Left forelimb (tissue), 1 donor: Measurements from ENCODE around the gene NRM.

Source experiments
- DNase-seq: peaks from one replicate; pipeline ENCODE4 v3.0.0-alpha.2; 2018; ENCODE audit warnings: low spot score

Gene NRM

GRCh38 chr6:30688569-30688968 is 2.2 kb downstream of the NRM start:
- no peak for DNase-seq

GRCh38 chr6:30687659-30688431 is 2.9 kb downstream of the NRM start:
- no peak for DNase-seq

- peak; percentile 99 for DNase-seq
Measured at GRCh38 chr6:30686908-30687658, 3.7 kb downstream of the NRM start.

- DNase-seq, result peak; percentile 91
Measured at GRCh38 chr6:30686009-30686907, 4.5 kb downstream of the NRM start, which contains the start of gene PPP1R18. Gene PPP1R18 (minus strand): TSS chr6:30686645. CDS start chr6:30686018, 627 bp downstream.

GRCh38 chr6:30685157-30686008 is 5.4 kb downstream of the NRM start:
- no peak for DNase-seq

- no peak for DNase-seq
Measured at GRCh38 chr6:30684386-30685156, 6.2 kb downstream of the NRM start.

GRCh38 chr6:30683980-30684338 is 6.8 kb downstream of the NRM start:
- no peak for DNase-seq

GRCh38 chr6:30683183-30683979 is 7.4 kb downstream of the NRM start:
- DNase-seq, result no peak

GRCh38 chr6:30682143-30683117 is 8.4 kb downstream of the NRM start:
- no peak for DNase-seq

GRCh38 chr6:30681766-30682142 is 9.0 kb downstream of the NRM start:
- no peak for DNase-seq

GRCh38 chr6:30679765-30680535 is 10.8 kb downstream of the NRM start:
- no peak for DNase-seq

GRCh38 chr6:30678964-30679726 is 11.6 kb downstream of the NRM start:
- peak; percentile 90 for DNase-seq

- DNase-seq, result no peak
Measured at GRCh38 chr6:30676660-30677285, 14.0 kb downstream of the NRM start.

GRCh38 chr6:30672445-30673253 is 18.1 kb downstream of the NRM start, which contains the start of gene DHX16:
Gene DHX16 (minus strand): TSS chr6:30673006. CDS start chr6:30672841, 165 bp downstream.
- peak; percentile 95 for DNase-seq

GRCh38 chr6:30670760-30671527 is 19.8 kb downstream of the NRM start:
- DNase-seq, result no peak
